ENCODE data around the gene C9orf50.

GRCh38 chr9:129566563-129567266 lies 54.2 kb downstream of the C9orf50 start:
- TF ChIP-seq POLR2A (IDR thresholded peaks at IDR 0.05; ENCODE audit: low read depth, low read length) (no peak), POLR2AphosphoS5 (IDR thresholded peaks at IDR 0.05; ENCODE audit: low read depth, low read length) (no peak), PAX5 (IDR thresholded peaks at IDR 0.05; ENCODE audit: insufficient read depth, low read length, severe bottlenecking) (no peak), TAF1 (IDR thresholded peaks at IDR 0.05; ENCODE audit: low read depth, low read length) (no peak)

All from GM12891 (cell line).